ENCODE results near the gene MRPL50.

The MRPL50 gene

DNA sequence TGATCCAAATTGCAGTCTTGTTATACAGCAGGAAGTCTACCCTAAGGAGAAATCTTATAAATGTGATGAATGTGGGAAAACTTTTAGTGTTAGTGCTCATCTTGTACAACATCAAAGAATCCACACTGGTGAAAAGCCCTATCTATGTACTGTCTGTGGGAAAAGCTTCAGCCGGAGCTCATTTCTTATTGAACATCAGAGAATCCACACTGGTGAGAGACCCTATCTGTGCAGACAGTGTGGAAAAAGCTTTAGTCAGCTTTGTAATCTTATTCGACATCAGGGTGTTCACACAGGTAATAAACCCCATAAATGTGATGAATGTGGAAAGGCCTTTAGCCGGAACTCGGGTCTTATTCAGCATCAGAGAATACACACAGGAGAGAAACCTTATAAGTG lies 10.7 kb upstream of the MRPL50 start:
- no peak overlapping the region for H3K9ac ChIP-seq (ENCODE audit: low read depth, low read length)
- no peak overlapping the region for H3K27ac ChIP-seq (ENCODE audit: low read length)
- no peak overlapping the region for H3K4me3 ChIP-seq (ENCODE audit: low read depth in 1 of 2, low read length in 2 of 2)
- H3K36me3 ChIP-seq (ENCODE audit: insufficient read depth, low read length): peaks cover 50% of the 10 kb centered on the region
- no peaks in the 10 kb centered on the region for H3K4me1 ChIP-seq (ENCODE audit: insufficient read depth, low read length)
- no peaks in the 10 kb centered on the region for H3K79me2 ChIP-seq (ENCODE audit: insufficient read depth, low read length)
- TF ChIP-seq, protein P1, sequence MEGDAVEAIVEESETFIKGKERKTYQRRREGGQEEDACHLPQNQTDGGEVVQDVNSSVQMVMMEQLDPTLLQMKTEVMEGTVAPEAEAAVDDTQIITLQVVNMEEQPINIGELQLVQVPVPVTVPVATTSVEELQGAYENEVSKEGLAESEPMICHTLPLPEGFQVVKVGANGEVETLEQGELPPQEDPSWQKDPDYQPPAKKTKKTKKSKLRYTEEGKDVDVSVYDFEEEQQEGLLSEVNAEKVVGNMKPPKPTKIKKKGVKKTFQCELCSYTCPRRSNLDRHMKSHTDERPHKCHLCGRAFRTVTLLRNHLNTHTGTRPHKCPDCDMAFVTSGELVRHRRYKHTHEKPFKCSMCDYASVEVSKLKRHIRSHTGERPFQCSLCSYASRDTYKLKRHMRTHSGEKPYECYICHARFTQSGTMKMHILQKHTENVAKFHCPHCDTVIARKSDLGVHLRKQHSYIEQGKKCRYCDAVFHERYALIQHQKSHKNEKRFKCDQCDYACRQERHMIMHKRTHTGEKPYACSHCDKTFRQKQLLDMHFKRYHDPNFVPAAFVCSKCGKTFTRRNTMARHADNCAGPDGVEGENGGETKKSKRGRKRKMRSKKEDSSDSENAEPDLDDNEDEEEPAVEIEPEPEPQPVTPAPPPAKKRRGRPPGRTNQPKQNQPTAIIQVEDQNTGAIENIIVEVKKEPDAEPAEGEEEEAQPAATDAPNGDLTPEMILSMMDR (IDR thresholded peaks at IDR 0.05; ENCODE audit: borderline replicate concordance, extremely low read depth, low read length, poor library complexity, severe bottlenecking): no peak
- no peak for TF ChIP-seq EZH2 (IDR thresholded peaks at IDR 0.05; ENCODE audit: borderline replicate concordance, low read depth, low read length, severe bottlenecking)
- H3K4me2 ChIP-seq (ENCODE audit: insufficient read depth, low read length): no peak overlapping the region
- peaks cover 58% of the 10 kb centered on the region for H3K9me3 ChIP-seq (ENCODE audit: insufficient read depth, low read length, severe bottlenecking)
- H3K27me3 ChIP-seq (ENCODE audit: insufficient read depth, low read length, poor library complexity): no peaks in the 10 kb centered on the region
- H4K20me1 ChIP-seq (ENCODE audit: insufficient read depth, low read length): no peaks in the 10 kb centered on the region
- no peak for ATAC-seq (ENCODE audit: insufficient read depth, low read depth)
- no peak for DNase-seq
- no peak overlapping the region for H2AFZ ChIP-seq (ENCODE audit: low read depth, low read length)

DNA sequence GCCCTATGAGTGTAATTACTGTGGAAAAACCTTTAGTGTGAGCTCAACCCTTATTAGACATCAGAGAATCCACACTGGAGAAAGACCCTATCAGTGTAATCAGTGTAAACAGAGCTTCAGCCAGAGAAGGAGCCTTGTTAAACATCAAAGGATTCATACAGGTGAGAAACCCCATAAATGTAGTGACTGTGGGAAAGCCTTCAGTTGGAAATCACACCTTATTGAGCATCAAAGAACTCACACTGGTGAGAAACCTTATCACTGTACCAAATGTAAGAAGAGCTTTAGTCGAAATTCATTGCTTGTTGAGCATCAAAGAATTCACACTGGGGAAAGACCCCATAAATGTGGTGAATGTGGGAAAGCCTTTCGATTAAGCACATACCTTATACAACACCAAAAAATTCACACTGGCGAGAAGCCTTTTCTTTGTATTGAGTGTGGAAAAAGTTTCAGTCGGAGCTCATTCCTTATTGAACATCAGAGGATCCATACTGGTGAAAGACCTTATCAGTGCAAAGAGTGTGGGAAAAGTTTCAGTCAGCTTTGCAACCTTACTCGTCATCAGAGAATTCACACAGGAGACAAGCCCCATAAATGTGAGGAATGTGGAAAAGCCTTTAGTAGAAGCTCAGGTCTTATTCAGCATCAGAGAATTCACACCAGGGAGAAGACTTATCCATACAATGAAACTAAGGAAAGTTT lies 10.1 kb upstream of the MRPL50 start:
- ATAC-seq (ENCODE audit: insufficient read depth, low read depth): no peak
- Histone ChIP-seq H3K9me3 (ENCODE audit: insufficient read depth, low read length, severe bottlenecking) (peaks cover 63% of the 10 kb centered on the region), H3K36me3 (ENCODE audit: insufficient read depth, low read length) (peaks cover 56% of the 10 kb centered on the region)

DNA sequence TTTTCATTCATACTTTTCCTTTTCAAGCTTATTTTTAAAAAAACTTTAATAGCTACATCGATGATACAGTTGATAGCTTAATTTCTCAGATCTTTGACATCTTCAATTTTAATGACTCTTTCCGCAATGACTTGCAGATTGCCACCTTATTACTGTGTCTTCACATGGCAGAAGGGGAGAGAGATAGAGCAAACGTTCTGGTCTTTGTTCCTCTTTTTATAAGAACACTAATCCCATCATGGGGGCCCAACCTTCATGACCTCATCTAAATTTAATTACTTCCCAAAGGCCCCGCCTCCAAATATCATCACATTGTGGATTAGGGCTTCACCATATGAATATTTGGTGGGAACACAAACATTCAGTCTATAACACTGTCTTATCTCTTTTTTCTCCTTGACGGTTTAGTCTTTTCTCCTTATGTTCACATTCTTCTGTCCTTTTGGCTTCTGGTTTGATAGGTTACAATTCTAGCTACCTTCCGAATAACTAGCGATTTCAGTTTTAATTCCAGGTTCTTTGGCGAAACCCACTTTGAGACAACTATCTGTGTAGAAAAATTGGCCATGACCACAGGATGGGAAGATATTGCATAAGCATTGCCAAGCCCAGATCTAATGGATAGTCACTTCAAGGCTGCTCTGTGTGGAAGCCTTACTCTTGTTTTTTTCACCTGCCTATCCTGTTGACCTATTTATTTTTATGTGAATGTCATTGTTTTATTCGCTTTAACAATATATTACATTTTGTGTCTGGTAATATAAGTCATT lies 5.3 kb upstream of the MRPL50 start:
- TF ChIP-seq, protein P1 (IDR thresholded peaks at IDR 0.05; ENCODE audit: borderline replicate concordance, extremely low read depth, low read length, poor library complexity, severe bottlenecking): no peak
- no peak for TF ChIP-seq EZH2 (IDR thresholded peaks at IDR 0.05; ENCODE audit: borderline replicate concordance, low read depth, low read length, severe bottlenecking)
- no peaks in the 10 kb centered on the region for H3K27me3 ChIP-seq (ENCODE audit: insufficient read depth, low read length, poor library complexity)
- H3K27ac ChIP-seq (ENCODE audit: low read length): no peak overlapping the region
- no peak overlapping the region; a peak in 1 of 4 replicates for H3K4me3 ChIP-seq (ENCODE audit: low read depth in 1 of 2, low read length in 2 of 2)
- no peak overlapping the region for H3K4me2 ChIP-seq (ENCODE audit: insufficient read depth, low read length)
- peaks cover 32% of the 10 kb centered on the region for H3K79me2 ChIP-seq (ENCODE audit: insufficient read depth, low read length)
- H3K9me3 ChIP-seq (ENCODE audit: insufficient read depth, low read length, severe bottlenecking): peaks cover 50% of the 10 kb centered on the region
- H3K36me3 ChIP-seq (ENCODE audit: insufficient read depth, low read length): peaks cover 89% of the 10 kb centered on the region
- no peak overlapping the region for H2AFZ ChIP-seq (ENCODE audit: low read depth, low read length)
- peaks cover 17% of the 10 kb centered on the region for H3K4me1 ChIP-seq (ENCODE audit: insufficient read depth, low read length)
- no peaks in the 10 kb centered on the region for H4K20me1 ChIP-seq (ENCODE audit: insufficient read depth, low read length)
- DNase-seq: no peak
- no peak for ATAC-seq (ENCODE audit: insufficient read depth, low read depth)
- H3K9ac ChIP-seq (ENCODE audit: low read depth, low read length): no peak overlapping the region

More for the DNA sequence above, 10.1 kb upstream of the MRPL50 start:
- no peak for DNase-seq
- no peak overlapping the region for H3K4me2 ChIP-seq (ENCODE audit: insufficient read depth, low read length)
- H3K27me3 ChIP-seq (ENCODE audit: insufficient read depth, low read length, poor library complexity): no peaks in the 10 kb centered on the region
- H2AFZ ChIP-seq (ENCODE audit: low read depth, low read length): no peak overlapping the region
- H3K4me1 ChIP-seq (ENCODE audit: insufficient read depth, low read length): no peaks in the 10 kb centered on the region
- no peak overlapping the region for H3K9ac ChIP-seq (ENCODE audit: low read depth, low read length)
- H3K79me2 ChIP-seq (ENCODE audit: insufficient read depth, low read length): 0 out of 2 replicates have a peak, but pooled peaks cover 4% of the 10 kb centered on the region
- TF ChIP-seq, protein P1 (IDR thresholded peaks at IDR 0.05; ENCODE audit: borderline replicate concordance, extremely low read depth, low read length, poor library complexity, severe bottlenecking): no peak
- TF ChIP-seq EZH2 (IDR thresholded peaks at IDR 0.05; ENCODE audit: borderline replicate concordance, low read depth, low read length, severe bottlenecking): no peak
- no peak overlapping the region for H3K27ac ChIP-seq (ENCODE audit: low read length)
- H3K4me3 ChIP-seq (ENCODE audit: low read depth in 1 of 2, low read length in 2 of 2): no peak overlapping the region
- H4K20me1 ChIP-seq (ENCODE audit: insufficient read depth, low read length): no peaks in the 10 kb centered on the region

Measured in DND-41 (cell line).